HG03442 (cell line): Measurements from ENCODE around the gene GTSE1.
"Not testable (repeated sequence)": the region's sequence is repeated elsewhere in the genome, so short reads cannot be mapped to it uniquely, and the experiment has no call there.

Experiments used
- ATAC-seq: cut with Tn5 transposase; IDR thresholded peaks from one replicate; pipeline ENCODE4 v1.9.1; 2021; ENCODE audit warnings: mild to moderate bottlenecking, moderate library complexity; ENCODE audit not compliant: unreplicated experiment

Gene GTSE1

DNA sequence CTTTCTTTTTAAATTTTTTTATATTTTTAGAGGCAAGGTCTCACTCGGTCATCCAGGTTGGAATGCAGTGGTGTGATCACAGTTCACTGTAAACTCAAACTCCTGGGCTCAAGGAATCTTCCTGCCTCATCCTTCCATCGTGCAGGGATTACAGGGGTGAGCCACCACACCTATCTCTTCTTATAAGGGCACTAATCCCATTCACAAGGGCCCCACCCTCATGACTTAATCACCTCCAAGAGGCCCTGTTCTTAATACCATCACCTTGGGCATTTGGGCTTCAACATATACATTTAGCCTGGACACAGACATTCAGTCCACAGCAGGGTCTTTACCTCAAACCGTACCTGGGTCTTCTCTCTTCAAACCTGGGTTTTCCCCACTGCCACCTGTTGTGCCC lies 4.5 kb upstream of the GTSE1 start:
- no peak for ATAC-seq

DNA sequence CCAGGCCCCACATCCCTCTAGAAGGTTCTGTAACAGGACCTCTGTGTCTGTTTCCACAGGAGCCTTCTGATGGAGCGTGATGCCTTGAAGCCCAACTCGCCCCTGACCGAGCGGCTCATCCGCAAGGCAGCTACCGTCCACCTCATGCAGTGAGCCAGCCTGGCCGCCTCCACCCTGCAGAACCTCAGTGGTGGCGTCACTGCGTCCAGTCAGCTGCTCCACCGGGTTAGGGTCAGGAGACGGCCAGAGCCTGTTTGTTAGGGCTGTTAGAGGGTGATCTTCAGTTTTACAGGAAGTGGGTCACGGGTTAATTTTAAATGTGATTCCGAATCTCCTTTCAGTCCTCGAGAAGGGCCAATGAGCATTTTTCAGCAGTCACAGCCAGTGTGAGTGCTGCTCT lies 3.9 kb upstream of the GTSE1 start:
- no peak for ATAC-seq

DNA sequence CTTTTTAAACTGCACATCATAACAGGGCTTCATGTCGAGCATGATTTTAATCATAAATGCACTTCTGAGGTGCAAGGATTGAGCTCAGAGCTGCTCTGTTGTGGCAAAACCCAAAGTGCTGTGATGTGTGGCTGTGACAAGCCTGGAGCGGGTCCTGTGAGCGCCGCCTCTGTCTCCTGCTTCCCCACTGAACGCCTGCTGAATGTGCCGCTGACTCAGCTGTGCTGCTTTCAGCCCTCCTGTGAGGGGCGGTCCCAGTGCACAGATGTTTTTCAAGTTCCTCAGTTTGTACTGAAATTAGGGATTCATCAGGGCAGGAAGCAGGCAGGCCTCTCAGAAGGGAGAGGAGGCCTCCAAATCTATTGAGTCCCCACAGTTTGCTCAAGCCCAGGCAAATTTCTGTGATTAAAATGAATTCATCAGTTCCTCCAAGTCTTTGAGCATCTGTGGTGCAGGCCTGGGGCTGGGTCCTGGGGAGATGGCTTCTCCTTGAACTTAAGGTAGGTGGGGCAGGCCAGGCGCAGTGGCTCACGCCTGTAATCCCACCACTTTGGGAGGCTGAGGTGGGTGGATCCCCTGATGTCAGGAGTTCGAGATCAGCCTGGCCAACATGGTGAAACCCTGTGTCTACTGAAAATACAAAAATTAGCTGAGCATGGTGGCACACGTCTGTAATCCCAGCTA lies 3.0 kb upstream of the GTSE1 start:
- ATAC-seq = no peak

DNA sequence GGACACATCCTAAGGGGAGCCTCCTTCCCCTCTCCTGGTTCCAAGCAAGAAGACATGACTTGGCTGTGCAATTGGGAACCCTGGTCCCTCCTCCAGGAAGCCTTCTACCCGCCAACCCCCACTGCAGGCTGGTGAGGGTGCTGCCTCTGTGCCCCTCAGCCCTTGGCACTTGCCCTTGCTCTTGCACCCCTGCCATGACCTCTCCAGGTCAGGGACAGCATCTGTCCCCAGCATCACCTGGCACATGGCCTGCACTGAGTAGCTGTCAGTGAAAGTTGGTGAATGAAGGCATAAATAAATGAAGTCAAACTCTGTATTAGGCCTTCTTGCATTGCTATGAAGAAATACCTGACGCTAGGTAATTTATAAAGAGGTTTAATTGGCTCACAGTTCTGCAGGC lies 1.9 kb upstream of the GTSE1 start:
- ATAC-seq = no peak

DNA sequence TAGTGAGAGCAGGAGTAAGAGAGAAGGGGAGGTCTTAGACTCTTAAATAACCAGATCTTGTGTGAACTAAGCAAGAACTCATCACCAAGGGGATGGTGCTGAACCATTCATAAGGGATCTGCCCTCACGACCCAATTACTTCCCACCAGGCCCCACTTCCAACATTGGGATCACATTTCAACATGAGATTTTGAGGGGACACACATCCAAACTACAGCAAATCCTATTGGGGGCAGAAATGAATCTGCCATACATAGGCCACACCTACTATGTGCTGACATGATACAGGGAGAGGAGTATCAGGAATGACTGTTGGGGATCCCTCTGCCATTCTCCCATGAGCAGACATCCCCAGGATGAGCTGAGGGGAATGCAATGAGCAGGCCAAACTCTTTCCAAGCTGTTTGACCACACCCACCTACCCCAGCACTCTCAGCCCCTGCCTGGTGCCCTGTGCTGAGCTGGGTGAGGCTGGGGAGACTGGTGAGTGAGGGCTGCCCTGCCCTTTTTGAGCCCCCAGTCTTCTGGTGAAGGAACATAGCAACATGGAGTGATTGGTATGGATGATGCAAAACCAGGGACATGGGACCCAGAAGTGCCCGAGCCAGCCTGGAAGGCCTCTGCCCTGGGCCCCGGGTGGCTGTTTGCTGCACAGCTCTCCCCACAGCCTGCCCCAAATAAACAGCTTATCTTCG lies 1.2 kb upstream of the GTSE1 start:
- ATAC-seq = no peak

DNA sequence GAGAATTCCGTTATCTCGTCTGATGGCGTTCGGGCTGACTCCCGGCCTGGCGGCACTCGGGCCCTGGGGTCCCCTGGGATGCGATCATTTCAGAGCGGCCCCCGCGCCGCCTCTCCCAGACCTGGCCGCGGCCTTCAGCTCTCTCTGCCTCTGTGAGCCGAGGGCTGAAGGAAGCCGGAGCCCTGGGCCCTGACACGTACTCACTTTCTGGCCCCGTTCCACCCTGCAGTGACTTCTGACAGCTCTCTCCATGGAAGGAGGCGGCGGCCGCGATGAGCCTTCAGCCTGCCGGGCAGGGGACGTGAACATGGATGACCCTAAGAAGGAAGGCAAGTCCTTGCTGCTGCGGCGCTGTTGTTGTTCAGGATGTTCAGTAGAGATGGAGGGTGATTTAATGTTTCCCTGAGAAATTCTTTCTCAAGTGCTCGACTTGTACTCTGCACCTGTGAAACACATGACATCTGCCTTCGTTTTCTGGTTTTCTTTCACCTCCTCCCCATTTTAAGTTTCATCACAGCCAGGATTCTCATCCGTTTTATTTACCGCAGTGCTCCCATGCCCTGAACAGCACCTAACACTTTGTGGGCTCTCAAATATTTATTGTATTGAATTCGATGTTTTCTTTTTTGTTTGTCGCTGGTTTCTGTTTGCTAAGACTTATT lies 612 bp downstream of the GTSE1 start:
- no peak for ATAC-seq

DNA sequence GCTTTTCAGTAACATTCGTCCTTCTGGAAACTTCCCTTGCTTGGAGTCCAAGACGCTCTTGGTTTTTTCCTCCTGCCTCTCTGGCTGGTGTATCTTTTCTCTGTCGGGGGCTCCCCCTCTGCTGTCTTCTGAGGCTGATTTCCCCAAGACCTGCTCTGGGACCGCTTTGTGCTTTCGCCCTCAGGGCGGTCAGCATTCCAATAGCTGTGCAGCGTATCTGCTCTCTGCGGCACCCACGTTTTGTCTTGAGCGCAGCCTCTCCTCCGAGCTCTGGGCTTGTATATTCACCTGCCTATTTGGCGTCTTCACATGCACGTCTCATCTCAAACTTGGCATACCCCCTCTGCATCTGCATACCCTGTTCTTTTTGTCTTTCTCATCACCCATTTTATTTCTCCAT lies 2.4 kb downstream of the GTSE1 start:
- no peak for ATAC-seq

DNA sequence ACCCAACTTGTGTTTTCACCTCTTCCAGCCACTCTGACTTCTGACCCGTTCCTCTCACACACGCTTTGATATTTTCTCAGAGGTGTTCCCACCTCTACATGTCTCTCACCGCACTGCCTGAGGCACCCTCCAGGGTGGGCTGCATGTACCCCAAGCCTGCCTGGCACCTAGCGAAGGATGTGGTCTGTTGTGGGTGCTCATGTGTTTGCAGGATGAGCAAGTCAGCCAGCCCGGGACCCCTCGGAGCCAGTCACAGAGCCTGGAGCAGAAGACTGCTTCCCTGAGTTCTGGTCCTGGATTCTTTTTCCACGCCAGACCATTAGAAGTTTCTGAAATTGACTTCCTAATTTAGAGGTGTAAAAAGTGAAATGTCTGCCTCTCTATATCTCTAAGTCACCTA lies 3.8 kb downstream of the GTSE1 start:
- no peak for ATAC-seq

DNA sequence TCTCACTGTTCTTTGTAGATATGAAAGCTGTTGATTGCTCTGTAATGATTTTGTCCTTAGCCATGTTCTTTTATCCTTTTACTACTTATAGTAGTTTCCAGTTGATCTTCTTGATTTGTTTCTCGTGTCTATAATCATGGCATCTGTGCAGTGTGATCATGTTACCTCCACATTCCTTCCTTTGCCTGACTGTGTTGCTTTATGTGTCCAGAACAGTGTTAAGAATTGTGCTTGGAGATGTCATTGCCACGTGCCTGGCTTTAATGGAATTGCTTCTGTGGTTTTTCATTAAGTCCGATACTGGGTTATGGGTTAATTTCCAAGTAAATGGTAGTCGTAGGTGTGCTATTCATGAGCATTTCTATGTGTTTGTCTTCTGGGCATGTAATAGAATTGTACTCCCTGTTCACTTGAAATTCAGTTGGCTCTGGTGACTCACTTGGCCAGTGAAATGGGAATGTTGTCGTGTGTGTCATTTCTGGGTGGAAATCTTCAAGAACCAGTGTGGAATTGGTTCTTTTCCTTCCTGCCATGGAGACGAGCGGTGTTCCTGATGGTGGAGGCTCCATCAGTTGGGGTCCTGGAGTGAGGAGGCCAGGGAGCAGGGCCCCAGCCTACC lies 6.8 kb downstream of the GTSE1 start:
- no peak for ATAC-seq

DNA sequence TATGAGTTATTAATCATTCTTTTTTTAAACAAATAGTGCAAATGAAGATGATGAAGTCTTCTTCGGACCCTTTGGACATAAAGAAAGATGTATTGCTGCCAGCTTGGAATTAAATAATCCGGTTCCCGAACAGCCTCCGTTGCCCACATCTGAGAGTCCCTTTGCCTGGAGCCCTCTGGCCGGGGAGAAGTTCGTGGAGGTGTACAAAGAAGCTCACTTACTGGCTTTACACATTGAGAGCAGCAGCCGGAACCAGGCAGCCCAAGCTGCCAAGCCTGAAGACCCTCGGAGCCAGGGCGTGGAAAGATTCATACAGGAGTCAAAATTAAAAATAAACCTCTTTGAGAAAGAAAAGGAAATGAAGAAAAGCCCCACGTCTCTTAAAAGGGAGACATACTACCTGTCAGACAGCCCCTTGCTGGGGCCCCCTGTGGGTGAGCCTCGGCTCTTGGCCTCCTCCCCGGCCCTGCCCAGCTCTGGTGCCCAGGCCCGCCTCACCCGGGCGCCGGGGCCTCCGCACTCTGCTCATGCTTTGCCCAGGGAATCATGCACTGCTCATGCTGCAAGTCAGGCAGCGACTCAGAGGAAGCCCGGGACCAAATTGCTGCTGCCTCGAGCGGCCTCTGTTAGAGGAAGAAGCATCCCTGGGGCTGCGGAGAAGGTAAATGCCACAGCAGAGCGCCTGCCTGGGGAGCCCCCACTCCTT lies 11.8 kb downstream of the GTSE1 start:
- no peak for ATAC-seq

DNA sequence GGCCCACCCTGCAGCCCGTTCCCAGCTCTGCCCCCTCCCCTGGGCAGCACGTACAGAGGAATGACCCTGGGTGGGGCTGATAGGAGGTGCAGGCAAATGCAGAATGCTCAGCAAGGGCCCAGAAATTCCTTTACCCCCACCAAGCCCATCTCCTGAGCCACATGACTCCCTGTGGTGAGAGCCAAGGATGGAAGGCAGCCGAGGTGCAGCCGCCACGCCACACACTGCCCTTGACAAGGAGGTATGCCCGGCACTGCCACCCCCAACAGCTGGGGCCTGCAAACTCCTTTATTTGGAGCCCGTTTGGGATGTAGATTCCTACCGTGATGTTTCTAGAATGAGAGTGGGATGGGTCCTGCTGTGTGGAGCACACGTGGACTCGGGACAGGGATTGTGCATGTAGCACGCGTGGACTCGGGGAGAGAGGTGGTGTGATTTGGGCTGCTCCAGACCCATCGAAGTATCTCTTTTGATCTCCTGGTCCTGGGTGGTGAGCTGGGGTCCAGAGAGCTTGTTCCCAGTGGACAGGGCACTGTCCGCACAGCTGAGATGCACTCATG lies 12.9 kb downstream of the GTSE1 start:
- no peak for ATAC-seq

DNA sequence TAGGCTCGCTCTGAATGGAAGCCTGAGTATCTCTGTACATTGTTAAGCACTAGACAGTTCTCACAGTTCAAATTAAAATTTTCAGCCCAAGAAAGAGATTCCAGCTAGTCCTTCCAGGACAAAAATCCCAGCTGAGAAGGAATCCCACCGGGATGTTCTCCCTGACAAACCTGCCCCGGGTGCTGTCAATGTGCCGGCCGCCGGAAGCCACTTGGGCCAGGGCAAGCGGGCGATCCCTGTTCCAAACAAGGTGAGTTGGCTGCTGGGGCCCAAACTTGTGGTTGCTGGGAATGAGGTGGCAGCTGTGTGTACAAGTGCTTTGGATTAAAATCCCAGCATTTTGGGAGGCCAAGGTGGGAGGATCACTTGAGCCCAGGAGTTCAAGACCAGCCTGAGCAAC lies 15.4 kb downstream of the GTSE1 start:
- ATAC-seq = no peak

DNA sequence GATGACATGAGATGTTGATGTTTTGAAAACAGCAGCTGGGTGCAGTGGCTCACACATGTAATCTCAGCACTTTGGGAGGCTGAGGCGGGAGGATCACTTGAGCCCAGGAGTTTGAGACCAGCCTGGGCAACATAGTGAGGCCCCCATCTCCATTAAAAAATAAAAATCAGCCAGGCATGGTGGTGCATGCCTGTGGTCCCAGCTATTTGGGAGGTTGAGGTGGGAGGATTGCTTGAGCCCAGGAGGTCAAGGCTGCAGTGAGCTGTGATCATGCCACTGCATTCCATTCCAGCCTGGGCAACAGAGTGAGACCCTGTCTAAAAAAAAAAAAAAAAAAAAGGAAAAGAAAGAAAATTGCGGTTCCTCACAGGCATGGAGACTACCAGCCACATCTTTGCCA lies 16.2 kb downstream of the GTSE1 start:
- not testable (repeated sequence) for ATAC-seq

DNA sequence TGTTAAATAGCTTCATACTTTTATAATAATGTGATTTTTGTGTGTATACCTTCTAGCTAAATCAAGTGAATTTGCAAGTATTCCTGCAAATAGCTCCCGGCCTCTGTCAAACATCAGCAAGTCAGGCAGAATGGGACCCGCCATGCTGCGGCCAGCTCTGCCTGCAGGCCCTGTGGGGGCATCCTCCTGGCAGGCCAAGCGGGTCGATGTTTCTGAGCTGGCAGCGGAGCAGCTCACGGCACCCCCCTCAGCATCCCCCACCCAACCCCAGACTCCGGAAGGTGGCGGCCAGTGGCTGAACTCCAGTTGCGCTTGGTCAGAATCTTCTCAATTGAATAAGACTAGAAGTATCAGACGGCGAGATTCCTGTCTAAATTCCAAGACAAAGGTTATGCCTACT lies 19.3 kb downstream of the GTSE1 start:
- ATAC-seq = no peak

DNA sequence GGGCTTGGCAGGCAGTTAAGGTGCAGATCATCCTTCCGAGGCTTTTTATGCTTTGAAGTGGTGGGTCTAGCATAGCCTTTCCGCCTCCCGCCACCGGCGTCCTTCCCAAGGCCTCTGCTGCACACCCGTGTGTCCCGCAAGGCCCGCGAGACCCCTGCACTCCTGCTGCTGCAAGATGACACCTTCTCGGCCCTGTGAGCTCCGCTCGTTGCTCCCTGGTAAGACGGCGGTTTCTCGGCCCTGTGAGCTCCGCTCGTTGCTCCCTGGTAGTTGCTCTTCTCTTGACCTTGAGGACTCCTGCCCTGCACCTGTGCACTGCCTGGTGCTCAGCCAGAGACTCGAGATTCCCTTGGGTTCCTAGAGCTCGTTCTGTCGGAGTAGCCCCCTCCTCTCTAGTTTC lies 21.0 kb downstream of the GTSE1 start:
- ATAC-seq = no peak

DNA sequence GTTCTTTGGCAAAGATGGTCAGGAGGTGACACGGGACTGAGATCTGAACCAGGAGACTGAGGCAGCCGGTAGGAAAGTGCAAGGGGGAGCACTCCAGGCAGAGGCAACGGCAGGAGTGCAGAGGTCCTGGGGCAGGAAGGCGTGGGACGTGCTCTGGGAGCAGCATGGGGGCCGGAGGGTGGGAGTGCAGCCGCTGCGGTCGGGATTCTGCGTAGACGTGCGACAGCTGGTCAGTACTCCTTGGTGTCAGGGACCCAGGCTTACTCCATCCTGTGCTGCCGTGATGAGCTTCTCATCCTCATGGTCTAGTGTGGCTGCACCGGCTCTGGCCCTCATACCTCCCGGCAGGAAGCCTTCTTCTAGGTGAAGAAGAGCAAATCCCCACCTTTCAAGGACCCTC lies 21.9 kb downstream of the GTSE1 start:
- ATAC-seq = no peak

DNA sequence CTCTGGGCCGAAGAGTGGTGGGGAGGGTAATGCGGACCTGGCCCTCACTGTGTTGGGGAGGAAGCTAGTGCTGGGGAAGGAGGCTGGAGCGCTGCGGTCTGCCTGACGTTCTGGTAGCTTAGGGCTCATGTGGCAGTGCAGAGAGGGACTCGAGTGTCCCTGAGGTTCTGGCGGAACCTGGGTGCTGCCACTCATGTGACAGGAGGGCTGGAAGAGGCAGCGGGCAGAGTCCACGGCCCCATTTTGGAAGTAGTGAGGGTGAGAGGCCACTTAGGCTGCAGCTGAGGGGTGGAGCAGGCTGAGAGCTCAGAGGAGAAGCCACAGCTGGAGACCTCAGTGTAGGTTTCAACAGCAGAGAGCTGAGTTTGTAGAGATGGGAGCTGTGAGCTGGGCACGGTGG lies 22.6 kb downstream of the GTSE1 start:
- ATAC-seq = no peak

DNA sequence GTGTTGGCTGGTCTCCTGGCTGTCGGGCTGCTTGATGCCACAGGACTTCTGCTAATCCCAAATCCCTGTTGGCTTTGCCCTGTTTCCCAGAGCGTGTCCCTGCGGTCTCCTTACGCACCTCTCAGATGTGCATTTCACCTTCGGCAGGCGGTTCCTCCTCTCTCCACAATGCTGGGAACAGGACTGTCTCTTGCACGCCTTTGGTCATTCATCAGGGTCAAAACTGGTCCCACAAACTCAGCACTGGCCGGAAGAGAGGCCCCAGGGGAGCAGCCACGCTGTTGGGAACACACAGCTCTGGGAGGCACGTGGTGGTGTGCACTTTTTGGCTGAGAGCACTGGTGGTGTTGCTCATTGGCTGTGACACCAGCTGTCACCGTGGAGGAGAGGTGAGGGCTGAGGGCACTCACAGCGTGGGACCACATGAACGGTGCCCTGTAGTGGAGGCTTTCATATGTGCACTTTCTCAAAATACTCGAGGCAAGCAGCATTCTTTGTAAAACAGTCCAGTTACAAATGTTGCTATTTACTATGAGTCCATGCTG lies 23.6 kb downstream of the GTSE1 start:
- no peak for ATAC-seq

DNA sequence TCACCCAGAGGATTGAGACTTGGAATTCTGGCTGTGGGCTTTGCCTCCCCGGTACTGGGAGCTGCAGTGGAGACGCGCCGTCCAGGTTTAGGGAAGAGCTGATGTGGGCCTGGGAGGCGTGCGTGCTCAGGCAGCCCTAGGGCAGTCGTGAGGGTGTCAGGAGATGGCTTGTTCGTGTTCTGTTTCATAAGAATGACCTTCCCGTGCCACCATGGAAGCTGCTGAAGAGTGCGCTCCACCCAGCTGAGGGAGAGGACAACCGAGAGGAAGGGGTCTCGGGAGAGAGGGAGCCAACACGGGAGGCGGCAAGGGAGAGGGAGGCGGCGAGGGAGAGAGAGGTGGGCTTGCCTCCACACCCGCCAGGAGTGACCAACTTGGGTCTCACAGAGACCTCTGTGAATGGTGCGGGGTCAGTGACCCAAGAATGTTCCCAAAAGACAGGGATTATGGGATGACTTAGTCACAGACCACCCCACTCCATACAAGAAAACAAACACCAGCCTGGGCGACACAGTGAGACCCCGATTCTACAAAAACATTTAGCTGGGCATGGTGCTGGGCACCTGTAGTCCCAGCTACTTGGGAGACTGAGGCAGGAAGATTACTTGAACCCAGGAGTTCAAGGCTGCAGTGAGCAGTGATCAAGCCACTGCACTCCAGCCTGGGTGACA lies 24.2 kb downstream of the GTSE1 start:
- ATAC-seq = no peak

DNA sequence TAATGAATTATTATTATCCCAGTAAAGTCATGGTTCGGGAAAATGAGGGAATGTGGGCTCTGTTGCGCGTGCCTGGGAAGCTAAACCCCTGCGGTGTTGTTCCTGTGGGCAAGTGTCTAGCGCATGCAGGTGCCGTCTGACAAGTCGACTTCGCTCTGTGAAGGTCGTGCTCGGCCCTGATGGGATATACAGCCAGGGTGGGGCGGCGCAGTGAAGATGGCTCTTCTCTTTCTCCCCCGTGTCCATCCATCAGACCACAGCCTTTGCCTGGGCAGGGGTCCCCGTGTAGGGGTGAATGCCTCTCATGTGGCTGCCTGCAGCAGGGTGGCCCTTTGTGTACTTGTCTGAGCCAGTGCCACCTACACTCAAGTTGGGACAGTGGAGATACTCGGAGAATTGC lies 26.0 kb downstream of the GTSE1 start:
- ATAC-seq = no peak
